AG04450 (cell line): ENCODE data around the gene IFTAP. TPM values are rescaled to one million over a fixed set of nuclear protein-coding genes. Genes with fewer than 3 reads are reported as not detected.

Experiments used
- CTCF ChIA-PET: fragments of 300-600, 350-600 bp; formaldehyde crosslinking; extraction: SDS; loops from one replicate; lab custom pipeline; 2022; ENCODE audit warnings: antibody characterized with exemption, inconsistent platforms; lab: Charles Lee
- POLR2A ChIA-PET: fragments of 350-600 bp; formaldehyde crosslinking; extraction: SDS; loops from one replicate; lab custom pipeline; 2021; ENCODE audit warnings: antibody characterized with exemption, inconsistent platforms; lab: Yijun Ruan, JAX
- DNase-seq: peaks from one replicate; pipeline ENCODE4 v3.0.0-alpha.2; 2011; ENCODE audit warnings: low read depth, low spot score
- H3K27ac ChIP-seq: one replicate; pipeline ENCODE4 v1.5.1; 2012; ENCODE audit warnings: low read depth, low read length, control low read depth
- H3K27me3 ChIP-seq: one replicate; pipeline ENCODE4 v1.6.0; 2012; ENCODE audit warnings: low read length; ENCODE audit not compliant: control insufficient read depth, insufficient read depth
- H3K4me3 ChIP-seq: 2 replicates; pipeline ENCODE4 v1.5.1; 2011; ENCODE audit warnings: mild to moderate bottlenecking, low read depth, low read length, control low read depth
- H3K9me3 ChIP-seq: 2 replicates; pipeline ENCODE4 v1.5.1; 2012; ENCODE audit warnings: low read length; ENCODE audit not compliant: control insufficient read depth, insufficient read depth
- CTCF ChIP-seq: IDR thresholded peaks from 2 replicates; pipeline ENCODE4 v1.5.1; 2011; ENCODE audit warnings: low read depth, low read length, control low read depth, inconsistent platforms
- polyA plus RNA-seq: library from polyadenylated mRNA; depleted of rRNA; stranded (reverse); fragments of >200 nt; gene quantifications from 2 replicates; pipeline ENCODE4 v1.2.3, GENCODE V29; 2011

Gene IFTAP
- polyA plus RNA-seq, 1 experiment: 56.2 TPM

- no peaks in the 10 kb centered on the region for H3K9me3 ChIP-seq
- ChIA-PET POLR2A (no interaction called here), CTCF (no interaction called here)
- DNase-seq: no peak
- no peaks in the 10 kb centered on the region for H3K27me3 ChIP-seq
- no peak for TF ChIP-seq CTCF
- no peak overlapping the region for H3K4me3 ChIP-seq
- H3K27ac ChIP-seq: no peak overlapping the region
Measured at GRCh38 chr11:36615826-36616225, 21.5 kb downstream of the IFTAP start.

DNA sequence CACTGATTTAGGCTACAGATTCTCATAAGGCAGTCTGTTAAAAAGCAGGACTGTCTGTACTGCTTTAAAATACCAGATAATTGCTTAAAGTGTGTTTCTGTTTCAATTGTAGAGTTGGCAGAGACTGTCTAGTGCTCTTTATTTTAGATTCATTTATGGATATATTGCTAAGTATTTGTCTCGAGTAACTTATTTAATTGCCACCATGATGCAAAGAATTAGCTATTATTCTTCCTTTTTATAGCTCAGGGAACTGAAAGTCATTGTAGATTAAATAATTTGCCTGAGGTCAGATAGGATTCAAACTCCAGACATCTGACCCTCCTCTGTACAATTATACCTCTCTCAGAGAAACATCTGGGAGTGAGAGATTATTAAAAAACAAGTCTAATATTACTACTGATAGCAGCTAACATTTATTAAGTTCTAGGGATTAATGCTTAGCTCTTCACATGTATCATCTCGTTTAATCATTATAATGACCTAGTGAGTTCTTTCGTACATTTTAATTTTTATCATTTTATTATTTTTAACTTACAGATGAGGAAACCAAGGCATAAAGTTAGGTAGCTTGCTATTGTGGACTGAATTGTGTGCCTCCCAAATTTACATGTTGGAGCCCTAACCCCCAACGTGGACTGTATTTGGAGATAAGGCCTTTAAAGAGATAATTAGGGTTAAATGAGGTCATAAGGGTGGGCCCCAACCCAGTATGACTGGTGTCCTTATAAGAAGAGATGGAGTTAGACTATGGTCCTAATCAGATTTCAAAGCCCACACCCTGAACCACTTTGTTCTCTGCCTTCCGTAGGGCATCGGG lies 23.5 kb downstream of the IFTAP start:
- Histone ChIP-seq H3K27me3 (no peaks in the 10 kb centered on the region), H3K27ac (no peak overlapping the region), H3K9me3 (no peaks in the 10 kb centered on the region), H3K4me3 (no peak overlapping the region)
- ChIA-PET CTCF (interaction anchor here (1.0 to 1.1 kb wide), 2 partner anchors 53 to 129 kb away, joined by 3 to 5 read pairs; no protein-coding TSS in a partner anchor), POLR2A (no interaction called here)
- DNase-seq: no peak
- TF ChIP-seq CTCF: no peak

DNA sequence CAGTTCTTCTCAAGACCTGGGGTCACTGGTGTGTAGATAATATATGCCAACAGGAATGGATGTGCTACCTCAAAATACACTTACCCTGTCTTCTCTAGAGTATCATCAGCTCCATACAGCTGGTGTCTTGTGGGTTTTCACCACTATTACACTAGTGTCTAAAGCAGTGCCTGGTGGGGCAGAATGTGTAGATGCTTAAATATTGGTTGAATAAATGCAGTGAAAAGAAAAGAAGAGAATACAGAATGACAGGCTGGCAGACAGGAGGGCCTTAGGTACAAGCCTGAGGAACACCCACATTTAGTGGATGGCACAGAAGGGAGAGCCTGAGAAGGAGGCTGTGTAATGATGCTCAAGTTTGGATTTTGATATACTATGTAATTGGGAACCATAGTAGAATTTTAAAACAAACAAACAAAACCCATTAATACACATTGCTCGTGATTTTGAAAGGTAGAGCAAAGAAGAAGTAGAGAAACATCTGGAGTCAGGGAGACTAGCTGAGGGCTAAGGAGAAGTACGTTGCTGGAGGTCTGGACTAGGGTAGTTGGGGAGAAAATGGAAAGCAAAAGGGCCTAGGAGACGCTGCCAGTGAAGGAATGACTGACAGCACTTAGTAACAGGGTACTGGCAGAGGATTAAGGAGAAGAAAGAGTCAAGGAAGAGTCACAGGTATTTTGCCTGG lies 24.2 kb downstream of the IFTAP start:
- no peak for DNase-seq
- ChIA-PET POLR2A (no interaction called here), CTCF (interaction anchor here (1.0 to 1.1 kb wide), 2 partner anchors 54 to 128 kb away, joined by 3 to 7 read pairs; no protein-coding TSS in a partner anchor)
- H3K27ac ChIP-seq: no peak overlapping the region
- H3K4me3 ChIP-seq: no peak overlapping the region
- H3K9me3 ChIP-seq: no peaks in the 10 kb centered on the region
- TF ChIP-seq CTCF: no peak
- no peaks in the 10 kb centered on the region for H3K27me3 ChIP-seq

DNA sequence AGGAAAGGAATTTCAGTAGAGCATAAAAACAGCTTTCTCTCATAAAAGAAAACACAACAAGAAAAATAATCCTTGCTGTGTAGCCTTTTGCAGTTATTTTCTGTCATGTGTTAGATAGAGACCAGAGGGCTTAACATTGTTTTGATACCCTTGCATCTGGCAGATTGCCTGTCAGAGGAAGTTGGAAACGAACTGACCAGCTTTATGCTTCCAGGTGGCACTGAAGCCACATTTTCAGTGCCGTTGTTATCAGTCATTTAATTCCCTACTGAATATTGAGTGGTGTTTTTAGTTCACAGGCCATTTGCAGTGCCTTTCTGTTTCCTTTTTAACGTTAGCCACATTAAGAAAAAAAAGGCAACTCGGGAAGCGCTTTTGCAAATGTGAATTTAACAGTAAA lies 25.2 kb downstream of the IFTAP start:
- no peaks in the 10 kb centered on the region for H3K9me3 ChIP-seq
- CTCF ChIA-PET: interaction anchor here (1.0 to 1.3 kb wide), 2 partner anchors 55 to 128 kb away, joined by 6 to 7 read pairs; no protein-coding TSS in a partner anchor
- H3K27ac ChIP-seq: no peak overlapping the region
- no peak for DNase-seq
- H3K27me3 ChIP-seq: no peaks in the 10 kb centered on the region
- POLR2A ChIA-PET: no interaction called here
- no peak for TF ChIP-seq CTCF
- no peak overlapping the region for H3K4me3 ChIP-seq

DNA sequence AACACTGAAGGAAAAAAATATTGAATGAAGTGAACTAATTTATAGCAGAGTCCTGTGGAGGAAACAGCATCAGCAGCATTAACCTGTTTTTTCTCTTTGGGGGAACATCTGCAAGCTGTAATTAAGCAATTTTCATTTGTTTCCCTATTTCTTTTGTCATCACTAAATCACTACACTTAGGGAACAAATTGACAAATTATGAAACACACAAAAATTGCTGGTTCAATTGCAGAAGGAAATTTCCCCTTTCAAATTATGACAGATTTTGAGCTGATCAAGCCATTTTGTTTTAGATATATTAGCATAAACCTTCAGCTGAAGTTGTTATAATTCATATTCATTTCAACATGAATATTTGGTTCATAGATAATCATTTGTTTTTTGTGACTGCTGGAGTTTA lies 25.9 kb downstream of the IFTAP start:
- no peak overlapping the region for H3K4me3 ChIP-seq
- no peaks in the 10 kb centered on the region for H3K9me3 ChIP-seq
- no peak overlapping the region for H3K27ac ChIP-seq
- TF ChIP-seq CTCF: no peak
- H3K27me3 ChIP-seq: no peaks in the 10 kb centered on the region
- POLR2A ChIA-PET: no interaction called here
- CTCF ChIA-PET: interaction anchor here (1.3 to 2.5 kb wide), 2 partner anchors 56 to 127 kb away, joined by 6 to 23 read pairs; no protein-coding TSS in a partner anchor
- no peak for DNase-seq
